ENCODE measurements around the gene MACF1. TPM values are rescaled to one million over a fixed set of nuclear protein-coding genes. Genes with fewer than 3 reads are reported as not detected.

MACF1 gene
- total and polyA plus RNA-seq, 2 of the 13 experiments (the other 11 are each of a cell fraction or from before 2014, with no cell fraction given), result 36.7 to 65.4 TPM

DNA sequence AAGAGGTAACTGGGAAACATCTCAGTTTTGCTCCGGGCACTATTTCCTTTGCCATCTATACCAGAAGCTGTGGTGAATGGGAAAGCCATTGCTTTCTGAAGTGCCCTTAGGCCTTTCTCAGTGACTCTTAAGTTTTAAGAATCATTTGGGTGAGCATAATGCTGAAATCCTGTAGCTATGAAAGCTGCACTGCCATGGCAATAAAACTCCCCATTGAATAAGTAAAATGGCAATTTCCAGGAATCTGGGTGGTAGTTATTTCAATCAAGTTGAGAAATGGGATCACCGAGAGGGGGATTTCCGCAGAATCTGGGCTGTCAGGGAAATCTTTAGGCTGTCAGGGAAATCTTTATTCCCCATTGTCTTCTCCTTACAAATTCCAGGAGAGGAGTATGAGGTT is 26.8 kb upstream of the MACF1 start:
- in situ Hi-C loops (cut with HindIII; ENCODE audit: extremely low pct_ligation_motif_present, low pct_unique_long_range_greater_than_20kb) (no loop called here), intact Hi-C loops (cut with micrococcal nuclease; ENCODE audit: unreplicated experiment) (no loop called here)
- Histone ChIP-seq H2AFZ (ENCODE audit: low read length) (no peak overlapping the region), H3K36me3 (replicated peaks in 1 of 2; ENCODE audit: control insufficient read depth in 1 of 2, insufficient read depth in 2 of 2, low read length in 2 of 2) (0 out of 5 replicates have a peak, but pooled peaks cover 0 to 3% of the 10 kb centered on the region in 2 experiments), H3K4me1 (ENCODE audit: insufficient read depth, low read length) (peaks cover 73% of the 10 kb centered on the region), H3K79me2 (ENCODE audit: insufficient read depth, low read length) (peaks cover 31% of the 10 kb centered on the region), H3K9me3 (ENCODE audit: low read length) (no peaks in the 10 kb centered on the region), H3K27ac (ENCODE audit: extremely low read length, insufficient read depth, low read length) (no peak overlapping the region), H3K27me3 (ENCODE audit: control insufficient read depth in 1 of 2, insufficient read depth in 2 of 2, low read length in 2 of 2) (no peaks in the 10 kb centered on the region), H4K20me1 (ENCODE audit: insufficient read depth, low read length) (peaks cover 20% of the 10 kb centered on the region), H3K4me2 (ENCODE audit: low read depth, low read length) (no peak overlapping the region), H3K9ac (ENCODE audit: insufficient read depth, low read depth, low read length) (no peak overlapping the region), H3K4me3 (replicated peaks in 1 of 3; ENCODE audit: insufficient read depth in 1 of 3, low read depth in 2 of 3, low read length in 3 of 3) (no peak overlapping the region)
- CTCF ChIA-PET (ENCODE audit: low intra/inter-chr PET ratio, low total read pairs), result no interaction called here
- WGBS (ENCODE audit: low lambda C conversion rate), result 95% methylated on average over 3 of the region's 3 CpGs
- BruUV-seq (replicated peaks), result no TSS peak
- FAIRE-seq (no peak), ATAC-seq (no peak), DNase-seq (ENCODE audit: low spot score) (no peak)
- no peak for TF ChIP-seq ZNF766 (CRISPR knock-in tag; IDR thresholded peaks at IDR 0.05; ENCODE audit: borderline replicate concordance)
- TF ChIP-seq TP53 (CRISPR knock-in tag; conservative IDR thresholded peaks at IDR 0.05), result no peak
- TF ChIP-seq, protein P1, sequence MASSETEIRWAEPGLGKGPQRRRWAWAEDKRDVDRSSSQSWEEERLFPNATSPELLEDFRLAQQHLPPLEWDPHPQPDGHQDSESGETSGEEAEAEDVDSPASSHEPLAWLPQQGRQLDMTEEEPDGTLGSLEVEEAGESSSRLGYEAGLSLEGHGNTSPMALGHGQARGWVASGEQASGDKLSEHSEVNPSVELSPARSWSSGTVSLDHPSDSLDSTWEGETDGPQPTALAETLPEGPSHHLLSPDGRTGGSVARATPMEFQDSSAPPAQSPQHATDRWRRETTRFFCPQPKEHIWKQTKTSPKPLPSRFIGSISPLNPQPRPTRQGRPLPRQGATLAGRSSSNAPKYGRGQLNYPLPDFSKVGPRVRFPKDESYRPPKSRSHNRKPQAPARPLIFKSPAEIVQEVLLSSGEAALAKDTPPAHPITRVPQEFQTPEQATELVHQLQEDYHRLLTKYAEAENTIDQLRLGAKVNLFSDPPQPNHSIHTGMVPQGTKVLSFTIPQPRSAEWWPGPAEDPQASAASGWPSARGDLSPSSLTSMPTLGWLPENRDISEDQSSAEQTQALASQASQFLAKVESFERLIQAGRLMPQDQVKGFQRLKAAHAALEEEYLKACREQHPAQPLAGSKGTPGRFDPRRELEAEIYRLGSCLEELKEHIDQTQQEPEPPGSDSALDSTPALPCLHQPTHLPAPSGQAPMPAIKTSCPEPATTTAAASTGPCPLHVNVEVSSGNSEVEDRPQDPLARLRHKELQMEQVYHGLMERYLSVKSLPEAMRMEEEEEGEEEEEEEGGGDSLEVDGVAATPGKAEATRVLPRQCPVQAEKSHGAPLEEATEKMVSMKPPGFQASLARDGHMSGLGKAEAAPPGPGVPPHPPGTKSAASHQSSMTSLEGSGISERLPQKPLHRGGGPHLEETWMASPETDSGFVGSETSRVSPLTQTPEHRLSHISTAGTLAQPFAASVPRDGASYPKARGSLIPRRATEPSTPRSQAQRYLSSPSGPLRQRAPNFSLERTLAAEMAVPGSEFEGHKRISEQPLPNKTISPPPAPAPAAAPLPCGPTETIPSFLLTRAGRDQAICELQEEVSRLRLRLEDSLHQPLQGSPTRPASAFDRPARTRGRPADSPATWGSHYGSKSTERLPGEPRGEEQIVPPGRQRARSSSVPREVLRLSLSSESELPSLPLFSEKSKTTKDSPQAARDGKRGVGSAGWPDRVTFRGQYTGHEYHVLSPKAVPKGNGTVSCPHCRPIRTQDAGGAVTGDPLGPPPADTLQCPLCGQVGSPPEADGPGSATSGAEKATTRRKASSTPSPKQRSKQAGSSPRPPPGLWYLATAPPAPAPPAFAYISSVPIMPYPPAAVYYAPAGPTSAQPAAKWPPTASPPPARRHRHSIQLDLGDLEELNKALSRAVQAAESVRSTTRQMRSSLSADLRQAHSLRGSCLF (CRISPR knock-in tag; IDR thresholded peaks at IDR 0.05; ENCODE audit: borderline replicate concordance), result no peak
- no peak for TF ChIP-seq ZNF775 (CRISPR knock-in tag; IDR thresholded peaks at IDR 0.05; ENCODE audit: borderline replicate concordance)
- TF ChIP-seq ZEB1 (IDR thresholded peaks at IDR 0.05; ENCODE audit: insufficient replicate concordance, low read depth), result no peak
- TF ChIP-seq ZNF7 (CRISPR knock-in tag; IDR thresholded peaks at IDR 0.05), result no peak
- no peak for TF ChIP-seq SIX4 (CRISPR knock-in tag; IDR thresholded peaks at IDR 0.05)
- no peak for TF ChIP-seq ZNF10 (CRISPR knock-in tag; IDR thresholded peaks at IDR 0.05; ENCODE audit: borderline replicate concordance, low read depth)
- no peak for TF ChIP-seq NFE2 (CRISPR knock-in tag; IDR thresholded peaks at IDR 0.05)
- no peak for TF ChIP-seq CBX5 (CRISPR knock-in tag; IDR thresholded peaks at IDR 0.05; ENCODE audit: borderline replicate concordance)
- TF ChIP-seq BHLHE40 (IDR thresholded peaks at IDR 0.05; ENCODE audit: low read length), result no peak
- no peak for TF ChIP-seq STAG1 (CRISPR knock-in tag; IDR thresholded peaks at IDR 0.05)
- TF ChIP-seq CENPX (CRISPR knock-in tag; IDR thresholded peaks at IDR 0.05), result no peak
- TF ChIP-seq NFKBIZ (CRISPR knock-in tag; IDR thresholded peaks at IDR 0.05), result no peak
- no peak for TF ChIP-seq SMAD3 (CRISPR knock-in tag; IDR thresholded peaks at IDR 0.05)
- no peak for TF ChIP-seq ZUFSP (CRISPR knock-in tag; IDR thresholded peaks at IDR 0.05; ENCODE audit: borderline replicate concordance)
- no peak for TF ChIP-seq NCOA5 (CRISPR knock-in tag; IDR thresholded peaks at IDR 0.05)
- POLR2A ChIA-PET, result interaction anchor here (2.3 kb wide), 1 partner anchor 19 kb away, joined by 9 read pairs; no protein-coding TSS in a partner anchor

All from HepG2 (cell line).